GM12874 (cell line): ENCODE measurements around the gene ENDOD1.

ENCODE experiments used
- CTCF ChIP-seq: IDR thresholded peaks from 2 replicates; pipeline ENCODE4 v1.5.1; 2011; ENCODE audit warnings: low read depth, mild to moderate bottlenecking, control low read depth, low read length, moderate library complexity; ENCODE audit not compliant: insufficient read depth

ENDOD1 gene

GRCh38 chr11:95135155-95135554 is 45.5 kb downstream of the ENDOD1 start:
- TF ChIP-seq CTCF: no peak

GRCh38 chr11:95135880-95136279 is 46.2 kb downstream of the ENDOD1 start:
- TF ChIP-seq CTCF: no peak

GRCh38 chr11:95137299-95137698 is 47.7 kb downstream of the ENDOD1 start:
- TF ChIP-seq CTCF: no peak

- TF ChIP-seq CTCF: 0 out of 2 replicates have a peak, but pooled peaks have one; percentile 28
These were observed 48.8 kb downstream of the ENDOD1 start for GRCh38 chr11:95138448-95138847.

- no peak for TF ChIP-seq CTCF
These were observed 50.9 kb downstream of the ENDOD1 start for GRCh38 chr11:95140397-95141033.

GRCh38 chr11:95142431-95142830 is 52.8 kb downstream of the ENDOD1 start:
- no peak for TF ChIP-seq CTCF

- TF ChIP-seq CTCF: no peak
These were observed 53.5 kb downstream of the ENDOD1 start for GRCh38 chr11:95143106-95143681.
